ENCODE measurements around the gene GNAZ. TPM values are rescaled to one million over a fixed set of nuclear protein-coding genes. Genes with fewer than 3 reads are reported as not detected.

GNAZ gene
- total RNA-seq, 1 experiment from 2014 or later = 5.0 TPM

DNA sequence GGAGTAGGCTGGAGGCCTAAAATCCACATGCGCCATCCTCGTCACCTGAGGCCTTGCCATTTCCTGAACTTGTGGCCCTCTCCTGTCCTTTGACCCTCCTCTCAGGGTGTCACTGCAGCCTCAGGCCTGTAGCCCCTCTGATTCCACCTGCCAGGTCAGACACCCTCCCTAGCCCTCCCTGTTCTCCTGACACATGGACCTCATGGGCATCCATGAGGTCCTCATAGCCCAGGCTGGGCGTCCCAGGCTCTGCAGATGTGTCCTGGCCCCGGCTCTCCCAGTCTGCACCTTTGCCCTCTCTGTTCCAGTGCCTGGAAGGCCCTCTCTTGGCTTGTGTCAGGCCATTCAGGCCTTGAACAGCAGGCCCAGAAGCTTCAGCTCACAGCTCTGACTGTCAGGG is 90.7 kb downstream of the GNAZ start:
- Histone ChIP-seq H2BK20ac (ENCODE audit: low read depth, low read length, poor library complexity, severe bottlenecking) (no peak overlapping the region), H3T11ph (ENCODE audit: low read length) (no peak overlapping the region), H4K20me1 (ENCODE audit: control insufficient read depth, insufficient read depth, insufficient read length) (no peaks in the 10 kb centered on the region), H3K27me3 (ENCODE audit: insufficient read depth, low read length) (no peaks in the 10 kb centered on the region), H3K14ac (ENCODE audit: insufficient read depth, low read length) (no peak overlapping the region), H2BK120ac (ENCODE audit: low read depth, low read length, poor library complexity, severe bottlenecking) (no peak overlapping the region), H4K91ac (ENCODE audit: insufficient read length, low read depth, low read length) (no peak overlapping the region), H3K23ac (ENCODE audit: insufficient read length, low read depth, low read length) (no peak overlapping the region), H3K27ac (ENCODE audit: insufficient read length, low read depth, low read length) (no peak overlapping the region), H3K56ac (ENCODE audit: insufficient read length, low read depth, low read length) (no peak overlapping the region), H2AFZ (ENCODE audit: low read length) (no peak overlapping the region), H3K79me1 (ENCODE audit: insufficient read depth, low read depth, low read length, poor library complexity, severe bottlenecking) (no peaks in the 10 kb centered on the region), H3K4me2 (ENCODE audit: insufficient read depth, insufficient read length, low read length) (no peak overlapping the region), H3K18ac (ENCODE audit: insufficient read length, low read depth, low read length) (no peak overlapping the region), H3K9ac (ENCODE audit: extremely low read depth, insufficient read length, low read length) (no peak overlapping the region), H3K9me3 (ENCODE audit: control insufficient read depth, low read depth, low read length) (no peaks in the 10 kb centered on the region), H3K79me2 (ENCODE audit: insufficient read depth, low read length) (no peaks in the 10 kb centered on the region), H2BK12ac (ENCODE audit: insufficient read length, low read depth, low read length) (no peak overlapping the region), H3K4ac (ENCODE audit: low read depth, low read length) (no peak overlapping the region), H2AK5ac (ENCODE audit: insufficient read length, low read length) (no peak overlapping the region), H2BK15ac (ENCODE audit: low read depth, low read length) (no peak overlapping the region), H2BK5ac (ENCODE audit: insufficient read length, low read length) (no peak overlapping the region), H3K23me2 (ENCODE audit: insufficient read length, low read depth, low read length, poor library complexity, severe bottlenecking) (no peaks in the 10 kb centered on the region), H3K4me1 (ENCODE audit: insufficient read depth, low read length) (no peaks in the 10 kb centered on the region), H4K5ac (ENCODE audit: insufficient read length, low read depth, low read length) (no peak overlapping the region), H4K8ac (replicated peaks; ENCODE audit: insufficient read length, low read depth, low read length) (no peak overlapping the region)
- Mint-ChIP-seq H3K36me3 (ENCODE audit: insufficient read depth in 1 of 3, low read depth in 3 of 3) (no peaks in the 10 kb centered on the region; a peak in 1 of 7 replicates), H3K27ac (no peak overlapping the region), H3K4me1 (peaks cover 12 to 29% of the 10 kb centered on the region in 2 experiments), H3K27me3 (ENCODE audit: low read depth) (peaks cover 9% of the 10 kb centered on the region), H3K4me3 (no peak overlapping the region), H3K9me3 (no peaks in the 10 kb centered on the region)
- no CpG with 5 or more reads among the region's 4 CpGs for WGBS (ENCODE audit: extremely low coverage, insufficient read length, low lambda C conversion rate)
- TF ChIP-seq, protein P1, sequence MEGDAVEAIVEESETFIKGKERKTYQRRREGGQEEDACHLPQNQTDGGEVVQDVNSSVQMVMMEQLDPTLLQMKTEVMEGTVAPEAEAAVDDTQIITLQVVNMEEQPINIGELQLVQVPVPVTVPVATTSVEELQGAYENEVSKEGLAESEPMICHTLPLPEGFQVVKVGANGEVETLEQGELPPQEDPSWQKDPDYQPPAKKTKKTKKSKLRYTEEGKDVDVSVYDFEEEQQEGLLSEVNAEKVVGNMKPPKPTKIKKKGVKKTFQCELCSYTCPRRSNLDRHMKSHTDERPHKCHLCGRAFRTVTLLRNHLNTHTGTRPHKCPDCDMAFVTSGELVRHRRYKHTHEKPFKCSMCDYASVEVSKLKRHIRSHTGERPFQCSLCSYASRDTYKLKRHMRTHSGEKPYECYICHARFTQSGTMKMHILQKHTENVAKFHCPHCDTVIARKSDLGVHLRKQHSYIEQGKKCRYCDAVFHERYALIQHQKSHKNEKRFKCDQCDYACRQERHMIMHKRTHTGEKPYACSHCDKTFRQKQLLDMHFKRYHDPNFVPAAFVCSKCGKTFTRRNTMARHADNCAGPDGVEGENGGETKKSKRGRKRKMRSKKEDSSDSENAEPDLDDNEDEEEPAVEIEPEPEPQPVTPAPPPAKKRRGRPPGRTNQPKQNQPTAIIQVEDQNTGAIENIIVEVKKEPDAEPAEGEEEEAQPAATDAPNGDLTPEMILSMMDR (conservative IDR thresholded peaks at IDR 0.05) = no peak
- no peak for DNase-seq
